GM06990 (cell line): ENCODE results near the gene SLCO2A1.

Experiments
- DNase-seq: peaks from one replicate; pipeline ENCODE4 v3.0.0-alpha.2; 2011; ENCODE audit not compliant: insufficient read length; ENCODE audit errors: extremely low read depth
- H3K27me3 ChIP-seq: replicated peaks from 2 replicates; pipeline ENCODE4 v1.6.0; 2011; ENCODE audit warnings: low read length; ENCODE audit not compliant: control insufficient read depth, insufficient read depth
- H3K36me3 ChIP-seq: 2 replicates; pipeline ENCODE4 v1.5.1; 2011; ENCODE audit warnings: low read length; ENCODE audit not compliant: control insufficient read depth, insufficient read depth
- H3K4me3 ChIP-seq: replicated peaks from 2 replicates; pipeline ENCODE4 v1.5.1; 2011; ENCODE audit warnings: low read depth, mild to moderate bottlenecking, control low read depth, low read length
- TF ChIP-seq, protein P1 (sequence below): IDR thresholded peaks from 2 replicates; pipeline ENCODE4 v1.5.1; 2011; ENCODE audit warnings: low read length, control low read depth, mild to moderate bottlenecking, inconsistent platforms; ENCODE audit not compliant: insufficient read depth, poor library complexity, severe bottlenecking

Gene SLCO2A1

GRCh38 chr3:133964547-133964946 lies 65.2 kb downstream of the SLCO2A1 start:
- TF ChIP-seq, protein P1, sequence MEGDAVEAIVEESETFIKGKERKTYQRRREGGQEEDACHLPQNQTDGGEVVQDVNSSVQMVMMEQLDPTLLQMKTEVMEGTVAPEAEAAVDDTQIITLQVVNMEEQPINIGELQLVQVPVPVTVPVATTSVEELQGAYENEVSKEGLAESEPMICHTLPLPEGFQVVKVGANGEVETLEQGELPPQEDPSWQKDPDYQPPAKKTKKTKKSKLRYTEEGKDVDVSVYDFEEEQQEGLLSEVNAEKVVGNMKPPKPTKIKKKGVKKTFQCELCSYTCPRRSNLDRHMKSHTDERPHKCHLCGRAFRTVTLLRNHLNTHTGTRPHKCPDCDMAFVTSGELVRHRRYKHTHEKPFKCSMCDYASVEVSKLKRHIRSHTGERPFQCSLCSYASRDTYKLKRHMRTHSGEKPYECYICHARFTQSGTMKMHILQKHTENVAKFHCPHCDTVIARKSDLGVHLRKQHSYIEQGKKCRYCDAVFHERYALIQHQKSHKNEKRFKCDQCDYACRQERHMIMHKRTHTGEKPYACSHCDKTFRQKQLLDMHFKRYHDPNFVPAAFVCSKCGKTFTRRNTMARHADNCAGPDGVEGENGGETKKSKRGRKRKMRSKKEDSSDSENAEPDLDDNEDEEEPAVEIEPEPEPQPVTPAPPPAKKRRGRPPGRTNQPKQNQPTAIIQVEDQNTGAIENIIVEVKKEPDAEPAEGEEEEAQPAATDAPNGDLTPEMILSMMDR, result peak; percentile 13
- H3K4me3 ChIP-seq, result no peak overlapping the region
- no peaks in the 10 kb centered on the region for H3K36me3 ChIP-seq
- H3K27me3 ChIP-seq, result no peaks in the 10 kb centered on the region; the same call in 1 of the 2 replicates
- no peak for DNase-seq

DNA sequence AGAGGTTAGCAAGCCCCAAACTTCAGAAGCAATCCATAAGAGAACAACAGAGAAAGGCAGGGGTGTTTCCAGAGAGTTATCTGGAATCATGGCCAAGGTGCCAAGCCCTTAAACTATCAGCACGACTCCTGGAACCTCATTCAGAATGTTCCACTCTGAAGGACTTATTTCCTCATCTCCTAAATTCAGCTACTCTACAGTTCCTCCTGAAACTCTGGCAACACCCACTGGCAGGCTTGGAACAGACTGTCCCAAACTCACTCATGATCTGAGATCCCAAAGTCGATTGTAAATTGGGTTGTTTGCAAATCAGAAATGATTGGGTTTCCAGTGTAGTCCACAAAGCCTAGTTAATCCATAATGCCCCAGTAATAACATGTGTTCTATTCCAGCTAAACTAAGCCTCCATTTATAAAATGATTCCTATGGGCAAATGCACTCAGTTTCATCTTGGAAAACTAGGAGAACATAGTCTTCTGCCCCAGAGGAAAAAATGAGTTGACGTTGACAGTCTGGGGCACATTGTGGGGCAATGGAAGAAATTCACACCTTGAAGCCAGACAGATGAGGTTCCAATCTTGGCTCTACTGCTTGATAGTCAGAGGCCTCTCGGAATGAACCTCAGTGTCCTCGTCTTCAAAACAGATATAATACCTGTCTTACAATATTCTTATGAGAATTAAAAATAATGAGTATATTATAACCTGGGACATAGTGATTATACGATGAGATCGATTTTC lies 65.9 kb downstream of the SLCO2A1 start:
- H3K4me3 ChIP-seq, result no peak overlapping the region
- no peak for DNase-seq
- H3K36me3 ChIP-seq, result no peaks in the 10 kb centered on the region
- no peaks in the 10 kb centered on the region; the same call in 1 of the 2 replicates for H3K27me3 ChIP-seq
- TF ChIP-seq, protein P1, result no peak

DNA sequence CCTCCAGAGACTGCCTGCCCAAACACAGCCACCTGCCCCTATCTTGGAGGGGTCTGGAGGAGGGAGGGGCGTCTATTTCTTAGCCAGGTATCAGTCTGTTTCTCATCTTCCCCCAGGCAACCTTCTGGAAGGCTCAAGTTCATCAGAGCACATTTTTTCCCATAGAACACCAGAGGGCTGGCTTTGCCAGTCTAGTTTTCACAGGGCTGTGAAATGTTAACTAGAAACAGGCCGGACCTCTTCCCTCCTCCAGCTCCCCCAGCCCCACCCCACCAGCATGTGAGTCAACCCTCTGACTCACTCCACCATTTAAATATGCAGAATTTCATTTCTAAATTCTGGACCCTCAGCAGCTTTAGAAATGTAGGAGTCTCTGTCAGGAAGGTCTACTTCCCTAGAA lies 66.9 kb downstream of the SLCO2A1 start:
- TF ChIP-seq, protein P1, result no peak
- H3K27me3 ChIP-seq, result no peaks in the 10 kb centered on the region; the same call in 1 of the 2 replicates
- no peaks in the 10 kb centered on the region for H3K36me3 ChIP-seq
- DNase-seq, result no peak
- no peak overlapping the region for H3K4me3 ChIP-seq

DNA sequence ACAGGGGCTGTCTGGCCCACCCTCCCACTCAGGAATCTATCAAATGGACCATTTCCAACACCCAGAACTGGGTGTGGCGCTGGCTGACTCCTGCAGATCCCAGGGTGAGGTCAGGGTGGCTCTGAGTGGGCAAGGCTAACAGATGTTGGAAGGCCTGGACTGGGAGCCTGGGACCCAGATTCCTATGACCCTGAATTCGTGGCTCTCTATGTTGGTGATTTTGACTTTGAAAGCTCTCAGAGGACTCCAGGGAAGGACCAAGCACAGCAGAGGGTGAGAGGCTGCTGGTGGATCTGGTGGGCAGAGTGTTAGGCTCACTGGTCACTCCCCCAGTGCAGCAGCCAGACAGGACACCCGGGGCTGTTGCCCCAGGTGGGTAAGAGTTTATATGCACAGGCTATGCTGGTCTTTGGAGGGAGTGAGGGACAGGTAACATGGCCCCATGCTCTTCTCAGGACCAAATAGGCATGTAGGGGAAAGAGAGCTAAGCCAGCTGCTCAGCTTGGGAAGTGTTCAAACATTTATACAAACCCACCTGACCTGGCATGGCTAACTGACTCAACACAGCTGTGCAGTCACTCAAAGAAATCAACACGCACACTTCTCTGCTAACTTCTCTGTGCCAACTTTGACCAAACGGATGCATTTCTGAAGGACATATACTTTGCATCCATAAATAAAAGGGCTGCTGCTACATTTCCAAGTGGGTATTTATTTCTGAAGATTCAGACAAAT lies 71.5 kb downstream of the SLCO2A1 start:
- TF ChIP-seq, protein P1, result no peak

DNA sequence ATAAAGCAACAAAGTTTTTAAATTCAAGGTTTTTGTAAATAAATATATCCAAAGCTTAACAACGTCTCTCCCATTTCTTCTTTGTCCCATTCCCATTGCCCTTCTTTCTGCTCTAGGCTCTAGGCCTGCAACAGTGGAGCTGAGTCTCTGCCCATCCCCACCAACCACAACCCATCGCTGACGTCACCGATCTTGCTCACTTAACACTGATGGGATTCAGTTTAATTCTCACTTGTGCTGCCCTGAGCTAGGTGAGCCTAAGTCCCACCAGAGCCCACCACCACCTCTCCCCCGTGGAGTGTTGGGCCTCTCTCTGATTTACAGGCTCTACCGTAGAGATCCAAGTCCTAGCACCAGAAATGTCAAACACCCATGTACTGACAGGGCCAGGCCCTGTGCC lies 72.7 kb downstream of the SLCO2A1 start:
- no peak overlapping the region for H3K4me3 ChIP-seq
- TF ChIP-seq, protein P1, result no peak

More for the DNA sequence above, 71.5 kb downstream of the SLCO2A1 start:
- no peaks in the 10 kb centered on the region; the same call in 1 of the 2 replicates for H3K27me3 ChIP-seq
- H3K36me3 ChIP-seq, result no peaks in the 10 kb centered on the region
- no peak for DNase-seq
- no peak overlapping the region for H3K4me3 ChIP-seq

More for the DNA sequence above, 72.7 kb downstream of the SLCO2A1 start:
- Histone ChIP-seq H3K36me3 (no peaks in the 10 kb centered on the region), H3K27me3 (no peaks in the 10 kb centered on the region; the same call in 1 of the 2 replicates)
- no peak for DNase-seq
